ENCODE data around the gene CLCN1.

DNA sequence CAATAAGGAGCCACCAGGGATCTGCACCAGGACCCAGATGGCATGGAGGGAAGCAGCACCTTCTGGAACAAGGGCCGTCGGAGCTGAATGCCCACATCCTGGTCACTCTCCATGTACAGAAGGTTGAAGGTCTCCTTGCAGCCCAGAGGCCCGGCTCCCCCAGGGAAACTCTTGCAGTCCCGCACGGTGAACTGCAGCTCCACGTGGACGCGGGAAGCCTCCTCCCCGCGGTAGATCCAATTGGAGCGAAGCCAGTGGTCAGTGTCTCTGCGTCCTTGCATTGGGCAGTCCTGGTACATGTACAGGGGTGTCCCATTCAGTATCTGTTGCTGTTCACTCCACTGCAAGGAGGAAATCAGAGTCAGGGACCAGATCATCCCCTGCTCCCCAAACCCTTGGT lies 85.4 kb downstream of the CLCN1 start:
- TF ChIP-seq, protein P1, sequence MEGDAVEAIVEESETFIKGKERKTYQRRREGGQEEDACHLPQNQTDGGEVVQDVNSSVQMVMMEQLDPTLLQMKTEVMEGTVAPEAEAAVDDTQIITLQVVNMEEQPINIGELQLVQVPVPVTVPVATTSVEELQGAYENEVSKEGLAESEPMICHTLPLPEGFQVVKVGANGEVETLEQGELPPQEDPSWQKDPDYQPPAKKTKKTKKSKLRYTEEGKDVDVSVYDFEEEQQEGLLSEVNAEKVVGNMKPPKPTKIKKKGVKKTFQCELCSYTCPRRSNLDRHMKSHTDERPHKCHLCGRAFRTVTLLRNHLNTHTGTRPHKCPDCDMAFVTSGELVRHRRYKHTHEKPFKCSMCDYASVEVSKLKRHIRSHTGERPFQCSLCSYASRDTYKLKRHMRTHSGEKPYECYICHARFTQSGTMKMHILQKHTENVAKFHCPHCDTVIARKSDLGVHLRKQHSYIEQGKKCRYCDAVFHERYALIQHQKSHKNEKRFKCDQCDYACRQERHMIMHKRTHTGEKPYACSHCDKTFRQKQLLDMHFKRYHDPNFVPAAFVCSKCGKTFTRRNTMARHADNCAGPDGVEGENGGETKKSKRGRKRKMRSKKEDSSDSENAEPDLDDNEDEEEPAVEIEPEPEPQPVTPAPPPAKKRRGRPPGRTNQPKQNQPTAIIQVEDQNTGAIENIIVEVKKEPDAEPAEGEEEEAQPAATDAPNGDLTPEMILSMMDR (IDR thresholded peaks at IDR 0.05; ENCODE audit: low read length): no peak
- no peak for TF ChIP-seq EZH2 (IDR thresholded peaks at IDR 0.05; ENCODE audit: borderline replicate concordance, low read length)
